ENCODE measurements around the gene GRM3.
"Not testable (repeated sequence)": the region's sequence is repeated elsewhere in the genome, so short reads cannot be mapped to it uniquely, and the experiment has no call there.

The GRM3 gene

DNA sequence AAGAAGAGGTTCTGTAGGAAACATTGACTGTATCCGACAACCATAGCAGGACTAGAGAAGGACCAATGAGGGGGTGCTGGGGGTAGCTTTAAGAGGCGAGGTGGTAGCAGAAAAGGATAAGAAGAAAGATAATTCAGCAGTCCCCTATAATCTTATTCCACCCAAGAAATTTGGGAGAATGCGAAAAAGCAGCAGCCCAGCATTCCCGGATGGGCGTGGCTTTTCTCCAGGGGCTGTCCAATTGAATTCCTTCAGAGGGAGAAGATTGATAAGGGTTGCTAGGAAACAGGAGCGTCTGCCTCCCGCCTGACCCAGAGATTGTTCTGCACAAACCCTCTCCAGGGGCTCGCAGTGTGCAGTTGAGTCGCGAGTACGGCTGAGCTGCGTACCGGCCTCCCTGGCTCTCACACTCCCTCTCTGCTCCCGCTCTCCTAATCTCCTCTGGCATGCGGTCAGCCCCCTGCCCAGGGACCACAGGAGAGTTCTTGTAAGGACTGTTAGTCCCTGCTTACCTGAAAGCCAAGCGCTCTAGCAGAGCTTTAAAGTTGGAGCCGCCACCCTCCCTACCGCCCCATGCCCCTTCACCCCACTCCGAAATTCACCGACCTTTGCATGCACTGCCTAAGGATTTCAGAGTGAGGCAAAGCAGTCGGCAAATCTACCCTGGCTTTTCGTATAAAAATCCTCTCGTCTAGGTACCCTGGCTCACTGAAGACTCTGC lies at the start of gene GRM3:
Gene GRM3, plus strand, starts transcription at position 349 of the 721 bp plus-strand sequence. CDS start 121,237 bp downstream, outside the sequence.
- in situ Hi-C loops (cut with MboI; ENCODE audit: low sequenced_read_pairs), result no loop called here

DNA sequence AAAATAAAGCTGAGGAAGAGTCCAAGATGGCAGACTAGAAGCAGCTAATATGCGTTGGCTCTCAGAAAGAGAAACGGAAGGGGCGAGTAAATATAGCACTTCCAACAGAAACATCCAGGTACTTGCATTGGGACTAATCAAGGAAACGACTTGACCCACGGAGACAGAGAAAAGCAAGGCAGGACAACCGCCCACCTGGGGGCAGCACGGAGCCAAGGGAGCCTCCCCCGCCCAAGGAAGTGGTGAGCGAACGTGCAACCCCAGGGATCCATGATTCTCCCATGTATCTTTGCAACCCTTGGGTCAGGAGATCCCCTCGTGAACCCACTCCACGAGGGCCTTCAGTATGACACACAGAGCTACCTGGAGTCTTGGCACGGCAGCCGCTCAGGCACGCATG lies 45.4 kb upstream of the GRM3 start:
- in situ Hi-C loops (cut with MboI; ENCODE audit: low sequenced_read_pairs), result no loop called here

DNA sequence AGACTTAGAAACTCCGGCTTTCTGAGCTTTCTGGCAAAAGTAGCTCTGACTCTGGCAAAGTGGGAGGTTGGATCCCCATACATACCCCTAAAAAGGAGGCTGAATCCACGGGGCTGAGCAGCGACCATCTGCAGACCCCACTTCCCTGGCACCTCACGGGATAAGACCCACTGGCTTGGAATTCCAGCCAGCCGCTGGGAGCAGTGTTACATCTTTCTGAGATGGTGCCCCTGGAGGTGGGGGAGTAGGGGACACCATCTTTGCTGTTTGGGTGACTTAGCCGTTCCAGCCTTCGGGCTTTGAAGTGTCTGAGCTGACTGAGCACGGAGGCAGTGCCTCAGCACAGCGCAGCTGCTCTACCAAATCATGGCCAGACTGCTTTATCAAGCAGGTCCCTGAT lies 45.0 kb upstream of the GRM3 start:
- in situ Hi-C loops (cut with MboI; ENCODE audit: low sequenced_read_pairs), result no loop called here

DNA sequence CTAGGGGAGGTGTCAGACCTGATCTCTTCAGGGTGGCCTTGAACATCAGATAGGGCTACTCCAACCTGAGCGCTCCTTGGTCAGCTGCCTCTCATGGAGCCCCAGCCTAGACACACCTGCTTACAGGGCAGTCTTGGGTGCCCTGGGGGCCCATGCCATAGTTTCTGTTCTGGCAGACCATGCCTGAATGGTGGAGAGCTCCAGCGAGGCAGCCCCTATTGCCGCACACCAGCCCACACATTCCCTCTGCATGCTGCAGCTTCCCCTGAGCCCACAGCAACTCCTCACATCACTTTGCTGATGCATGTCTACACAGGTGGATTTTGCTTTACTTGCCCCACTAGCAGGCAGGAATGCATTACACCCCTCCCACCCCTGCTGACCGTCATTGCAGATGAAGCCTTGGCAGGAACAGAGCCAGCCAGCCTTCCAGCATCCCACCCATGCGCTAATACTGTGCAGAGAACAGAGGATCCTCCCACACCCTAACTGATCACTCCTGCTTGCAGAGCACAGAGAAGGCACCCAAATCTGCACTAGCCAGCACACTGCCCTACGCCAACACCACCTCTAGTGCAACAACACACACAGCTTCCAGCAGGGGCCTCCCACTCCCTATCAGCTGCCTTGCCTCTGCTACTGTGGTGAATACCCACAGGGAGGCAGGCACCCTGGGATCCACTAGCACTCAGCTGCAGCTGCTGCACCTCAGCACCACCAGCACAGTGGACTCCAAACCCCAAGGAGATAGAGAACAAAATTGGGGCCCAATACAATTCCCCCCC lies 43.0 kb upstream of the GRM3 start:
- in situ Hi-C loops (cut with MboI; ENCODE audit: low sequenced_read_pairs), result no loop called here

DNA sequence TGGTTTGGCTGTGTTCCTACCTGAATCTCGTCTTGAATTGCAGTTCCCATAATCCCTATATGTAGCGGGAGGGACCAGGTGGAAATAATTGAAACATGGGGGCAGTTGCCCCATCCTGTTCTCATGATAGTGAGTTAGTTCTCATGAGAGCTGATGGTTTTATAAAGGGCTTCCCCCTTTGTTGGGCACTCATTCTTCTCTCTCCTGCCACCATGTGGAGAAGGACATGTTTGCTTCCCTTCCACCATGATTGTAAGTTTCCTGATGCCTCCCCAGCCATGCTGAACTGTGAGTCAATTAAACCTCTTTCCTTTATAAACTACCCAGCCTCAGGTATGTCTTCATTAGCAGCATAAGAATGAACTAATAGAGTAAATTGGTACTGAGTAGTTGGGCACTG lies 28.0 kb upstream of the GRM3 start:
- in situ Hi-C loops (cut with MboI; ENCODE audit: low sequenced_read_pairs), result not testable (repeated sequence)

DNA sequence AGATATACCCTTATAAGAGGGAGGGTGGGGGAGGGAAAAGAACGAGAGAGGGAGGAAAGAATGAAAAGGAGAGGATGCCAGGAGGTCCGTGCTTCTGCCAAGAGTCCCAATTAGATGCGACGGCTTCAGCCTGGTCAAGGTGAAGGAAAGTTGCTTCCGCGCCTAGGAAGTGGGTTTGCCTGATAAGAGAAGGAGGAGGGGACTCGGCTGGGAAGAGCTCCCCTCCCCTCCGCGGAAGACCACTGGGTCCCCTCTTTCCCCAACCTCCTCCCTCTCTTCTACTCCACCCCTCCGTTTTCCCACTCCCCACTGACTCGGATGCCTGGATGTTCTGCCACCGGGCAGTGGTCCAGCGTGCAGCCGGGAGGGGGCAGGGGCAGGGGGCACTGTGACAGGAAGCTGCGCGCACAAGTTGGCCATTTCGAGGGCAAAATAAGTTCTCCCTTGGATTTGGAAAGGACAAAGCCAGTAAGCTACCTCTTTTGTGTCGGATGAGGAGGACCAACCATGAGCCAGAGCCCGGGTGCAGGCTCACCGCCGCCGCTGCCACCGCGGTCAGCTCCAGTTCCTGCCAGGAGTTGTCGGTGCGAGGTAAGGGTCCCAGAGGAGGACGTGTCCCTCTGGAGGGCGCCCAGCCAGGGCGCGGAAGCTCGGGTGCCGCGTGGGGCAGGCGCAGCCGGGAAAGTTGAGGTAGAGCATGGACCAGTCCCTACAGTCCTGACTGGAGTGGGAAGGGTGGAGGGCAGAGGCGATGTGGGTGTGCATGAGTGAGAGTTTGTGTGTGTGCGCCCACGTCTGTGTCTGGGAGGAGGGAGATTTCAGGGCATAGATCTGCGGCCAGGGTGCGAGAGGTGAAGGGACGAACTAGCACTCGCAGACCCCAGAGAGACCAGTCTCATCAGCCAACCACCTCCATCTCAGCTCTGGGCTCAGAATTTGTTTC lies 844 bp downstream of the GRM3 start:
- in situ Hi-C loops (cut with MboI; ENCODE audit: low sequenced_read_pairs), result no loop called here

DNA sequence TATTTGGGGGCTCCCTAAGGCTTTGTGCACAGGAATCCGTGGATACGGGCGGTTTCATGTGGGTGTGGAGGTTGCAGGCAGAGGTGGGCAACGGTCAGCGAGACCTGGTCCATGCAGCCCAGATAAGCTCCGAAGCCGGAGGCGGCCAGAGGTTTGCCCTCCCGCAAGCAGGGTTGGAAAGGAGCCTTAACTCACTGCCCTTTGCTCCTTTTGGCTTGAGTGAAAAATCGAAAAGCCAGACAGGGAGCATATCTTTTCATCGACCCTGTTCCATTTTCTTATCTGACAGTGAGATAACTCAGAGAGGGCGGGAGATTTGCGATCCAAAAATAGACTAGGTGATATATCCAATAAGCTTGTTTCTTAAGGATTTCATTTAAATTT lies 1.5 kb downstream of the GRM3 start:
- in situ Hi-C loops (cut with MboI; ENCODE audit: low sequenced_read_pairs), result no loop called here

DNA sequence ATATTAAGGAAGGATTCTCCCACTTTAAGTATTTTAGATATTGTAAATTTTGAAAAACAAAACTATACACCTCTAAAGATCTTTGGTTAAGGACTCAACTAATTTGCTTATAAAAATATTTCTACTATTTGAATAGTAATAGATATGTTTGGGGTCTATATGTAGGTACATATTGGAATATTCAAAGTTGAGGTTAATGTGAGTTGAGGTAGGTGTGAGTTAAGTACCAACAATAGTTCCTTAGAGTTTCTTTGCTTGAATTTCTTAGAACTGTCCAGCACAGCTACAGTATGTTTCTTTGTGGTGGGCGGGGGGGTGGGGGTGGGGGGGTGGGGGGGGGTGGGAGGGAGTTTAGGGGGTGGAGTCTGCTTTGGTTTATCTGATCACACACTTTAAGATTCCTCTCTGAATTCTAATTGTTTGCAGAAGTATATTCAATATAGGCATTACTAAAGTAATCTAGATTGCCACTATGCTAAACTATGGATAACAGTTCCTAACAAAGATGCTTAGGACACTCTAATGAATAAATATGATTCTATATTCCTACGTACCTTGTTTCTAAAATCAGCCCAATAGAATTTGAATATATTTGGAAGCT lies 2.1 kb downstream of the GRM3 start:
- in situ Hi-C loops (cut with MboI; ENCODE audit: low sequenced_read_pairs), result no loop called here

DNA sequence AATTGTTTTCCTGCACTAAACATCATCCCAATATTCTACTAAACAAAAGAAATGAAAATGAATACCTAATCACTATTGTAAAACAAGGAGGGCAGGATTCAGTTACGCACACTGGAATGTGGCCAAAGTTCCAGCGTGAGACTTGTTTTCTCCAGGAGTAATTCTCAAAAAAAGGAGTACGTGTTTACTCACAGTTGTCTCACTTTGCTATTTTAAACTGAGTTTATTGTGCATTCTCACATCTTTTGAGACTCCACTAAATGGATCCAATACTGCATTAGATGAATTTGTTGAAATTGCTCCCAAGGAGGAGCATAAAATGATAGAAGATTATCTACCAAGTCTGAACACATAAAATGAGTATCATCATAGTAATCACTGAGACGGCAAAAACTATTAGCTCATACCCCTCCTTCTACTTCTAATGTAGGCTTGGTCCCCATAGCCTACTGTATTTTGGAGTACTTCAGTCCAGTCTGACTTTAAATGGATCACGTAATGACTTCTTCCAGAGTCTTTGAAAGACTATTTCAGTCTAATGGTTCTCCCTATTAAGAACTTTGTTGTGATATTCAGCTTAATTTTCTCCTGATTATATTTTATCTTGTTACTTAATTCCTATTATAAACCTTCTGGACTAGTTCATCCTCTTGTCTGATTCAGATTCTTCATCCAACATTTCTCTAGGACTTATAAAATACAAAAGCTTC lies 3.8 kb downstream of the GRM3 start:
- in situ Hi-C loops (cut with MboI; ENCODE audit: low sequenced_read_pairs), result no loop called here

DNA sequence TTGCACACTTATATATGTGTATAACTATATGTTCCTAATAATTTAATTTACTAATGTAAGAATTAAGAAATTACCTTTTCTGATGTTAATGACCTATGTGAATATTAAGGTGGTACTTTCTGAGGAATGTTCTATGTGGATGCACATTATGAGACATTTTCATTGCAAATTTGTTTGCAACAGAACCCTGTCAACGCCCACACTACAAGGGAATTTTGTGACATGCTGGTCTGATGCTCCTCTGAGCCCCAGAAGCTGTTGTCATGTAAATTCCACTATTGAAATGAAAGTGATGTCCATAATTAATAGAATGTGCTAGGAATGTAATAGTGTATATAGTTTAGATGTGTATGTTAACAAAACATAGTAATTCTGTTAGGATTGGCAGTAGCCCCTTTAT lies 4.5 kb downstream of the GRM3 start:
- in situ Hi-C loops (cut with MboI; ENCODE audit: low sequenced_read_pairs), result no loop called here

DNA sequence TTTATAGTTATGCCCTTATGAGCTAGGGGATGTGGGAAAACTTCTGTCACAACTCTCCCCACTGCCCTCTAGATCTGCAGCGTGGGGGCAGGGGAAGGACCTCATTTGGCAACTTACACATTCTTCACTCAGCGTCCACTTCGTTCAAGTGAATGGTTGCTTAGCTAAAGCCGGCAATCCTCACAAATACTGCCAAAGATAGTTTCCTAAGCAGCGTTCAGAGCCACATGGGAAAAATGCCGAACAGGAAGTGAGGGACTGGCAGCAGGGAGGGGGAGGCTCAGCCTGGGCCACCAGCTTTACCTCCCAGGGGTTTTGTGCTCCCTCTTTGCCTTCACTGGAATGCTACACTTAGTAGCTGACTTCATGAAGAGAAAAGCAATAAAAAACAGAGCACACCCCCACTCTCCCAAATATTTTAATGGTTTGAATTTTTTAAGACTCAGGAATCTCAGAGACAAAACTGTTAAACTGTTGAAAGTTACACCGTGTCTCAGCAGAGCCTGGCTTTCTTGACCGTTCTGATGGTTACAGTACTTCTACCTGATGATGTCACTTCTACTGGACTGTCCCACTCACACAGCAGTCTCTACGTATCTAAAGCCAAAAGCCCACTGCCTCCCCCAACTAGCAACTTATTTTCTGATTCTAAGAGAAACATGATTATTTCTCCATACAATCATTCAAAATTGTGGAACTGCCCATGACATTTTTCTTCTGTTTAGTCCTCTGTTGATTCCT lies 10.4 kb downstream of the GRM3 start:
- in situ Hi-C loops (cut with MboI; ENCODE audit: low sequenced_read_pairs), result no loop called here

DNA sequence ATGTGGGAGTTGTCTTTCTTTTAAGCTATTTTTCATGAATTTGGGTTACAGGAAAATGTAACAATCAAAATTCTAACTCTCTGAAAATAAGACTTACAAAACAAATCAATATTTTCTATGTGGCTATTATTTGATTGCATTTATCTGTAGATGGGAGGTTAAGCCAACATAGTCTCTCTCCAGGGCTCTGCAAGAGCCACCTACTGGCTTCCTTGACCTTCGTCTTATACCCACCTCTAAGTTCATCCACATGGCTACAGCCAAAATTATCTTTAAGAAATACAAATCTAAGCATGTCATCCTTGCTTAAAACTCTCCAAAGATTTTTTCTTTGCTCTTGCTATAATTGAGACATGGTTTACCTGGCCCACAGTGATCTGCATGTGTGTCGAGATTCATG lies 14.2 kb downstream of the GRM3 start:
- in situ Hi-C loops (cut with MboI; ENCODE audit: low sequenced_read_pairs), result no loop called here

DNA sequence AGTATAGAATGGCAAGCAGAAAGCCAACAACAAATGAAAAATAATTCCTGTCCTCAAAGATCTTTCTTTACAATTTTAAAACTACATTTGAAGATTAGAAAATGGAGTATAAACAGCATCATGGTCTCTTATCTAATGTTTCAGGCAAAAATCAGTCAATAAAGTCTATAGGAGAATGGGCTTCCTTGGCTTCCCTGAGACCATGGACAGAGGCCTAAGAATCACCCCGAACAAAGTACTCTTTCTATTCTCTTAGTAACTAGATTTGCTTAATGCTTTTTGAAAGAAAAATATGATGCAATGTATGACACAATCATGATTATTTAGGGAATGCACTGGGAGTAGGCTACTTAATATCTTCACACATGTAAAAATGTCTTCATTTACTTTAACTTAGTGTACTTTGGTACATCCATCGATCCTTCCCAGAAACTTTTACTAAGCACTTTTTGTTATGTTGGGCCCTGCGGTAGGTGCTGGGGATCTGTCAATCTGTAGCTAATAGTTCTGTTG lies 17.3 kb downstream of the GRM3 start:
- in situ Hi-C loops (cut with MboI; ENCODE audit: low sequenced_read_pairs), result no loop called here

DNA sequence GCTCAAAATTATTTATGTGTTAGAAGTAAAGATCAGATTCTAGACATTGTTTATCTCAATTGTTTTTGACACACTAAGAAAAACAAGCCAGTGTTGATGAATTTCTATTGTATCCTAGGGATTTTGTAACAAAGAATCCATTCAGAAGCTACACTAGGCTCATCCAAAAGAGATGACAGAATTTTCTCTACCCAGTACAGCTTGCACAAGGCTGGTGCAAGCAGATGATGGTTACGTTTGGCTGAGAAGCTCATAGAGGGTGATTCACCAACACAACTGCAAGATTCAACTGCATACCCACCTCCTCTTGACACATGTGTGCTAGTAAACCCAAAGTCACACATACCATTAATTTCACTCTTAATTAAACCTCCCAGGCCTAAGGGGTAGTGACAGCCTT lies 20.8 kb downstream of the GRM3 start:
- in situ Hi-C loops (cut with MboI; ENCODE audit: low sequenced_read_pairs), result no loop called here

DNA sequence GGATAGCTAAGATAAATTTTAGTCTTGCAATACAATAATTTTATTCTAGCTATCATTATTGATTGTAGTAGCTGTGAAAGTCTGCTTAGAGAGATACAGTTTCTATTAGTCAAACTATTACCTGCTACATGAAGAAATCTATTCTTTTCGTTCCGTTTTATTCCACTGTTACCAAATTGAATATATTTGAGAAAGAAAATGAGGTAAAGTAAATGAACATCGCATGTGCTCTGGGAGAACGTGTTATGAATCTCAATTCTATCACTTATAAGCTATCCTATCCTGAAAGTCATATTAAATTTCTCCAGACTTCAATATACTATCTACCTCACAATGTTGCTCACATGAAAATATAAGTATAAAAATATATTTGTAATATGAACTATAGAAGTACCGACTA lies 21.3 kb downstream of the GRM3 start:
- in situ Hi-C loops (cut with MboI; ENCODE audit: low sequenced_read_pairs), result no loop called here

DNA sequence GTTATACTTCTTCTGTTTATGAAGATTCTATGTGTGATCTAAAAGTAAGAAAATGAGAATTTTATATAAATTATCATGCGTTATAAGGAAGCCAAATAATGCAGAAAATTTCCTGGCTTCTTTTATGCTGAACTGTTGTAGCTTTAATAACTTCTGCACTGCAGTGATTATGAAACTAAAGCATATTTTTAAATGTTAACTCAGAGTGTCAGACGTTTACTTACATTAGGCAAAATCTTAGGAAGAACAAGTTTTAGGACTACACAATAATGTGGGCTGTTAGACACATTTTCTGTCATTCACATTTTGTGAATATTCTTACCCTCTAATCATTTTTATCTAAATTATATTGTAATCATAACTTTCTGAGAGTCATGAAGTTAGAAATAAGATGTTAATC lies 22.0 kb downstream of the GRM3 start:
- in situ Hi-C loops (cut with MboI; ENCODE audit: low sequenced_read_pairs), result no loop called here

DNA sequence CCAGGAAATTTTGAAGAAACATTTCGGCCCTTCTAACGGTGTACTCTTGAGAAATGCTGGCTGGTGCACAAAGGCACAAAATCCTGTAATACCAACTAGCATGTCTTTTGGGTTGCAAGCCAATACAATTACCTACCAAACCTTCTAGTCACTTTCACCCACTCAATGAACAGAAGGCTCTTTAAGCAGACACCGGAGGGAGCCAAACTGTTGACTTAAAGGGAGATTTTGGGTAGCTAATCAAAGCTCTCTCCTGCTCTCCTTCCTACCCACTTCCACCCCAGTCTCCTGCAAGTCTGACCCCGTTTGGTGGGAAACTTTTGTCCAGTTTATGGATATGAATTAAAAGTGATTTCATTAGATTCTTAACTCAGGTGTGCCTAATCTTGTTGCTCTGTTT lies 24.0 kb downstream of the GRM3 start:
- in situ Hi-C loops (cut with MboI; ENCODE audit: low sequenced_read_pairs), result no loop called here

DNA sequence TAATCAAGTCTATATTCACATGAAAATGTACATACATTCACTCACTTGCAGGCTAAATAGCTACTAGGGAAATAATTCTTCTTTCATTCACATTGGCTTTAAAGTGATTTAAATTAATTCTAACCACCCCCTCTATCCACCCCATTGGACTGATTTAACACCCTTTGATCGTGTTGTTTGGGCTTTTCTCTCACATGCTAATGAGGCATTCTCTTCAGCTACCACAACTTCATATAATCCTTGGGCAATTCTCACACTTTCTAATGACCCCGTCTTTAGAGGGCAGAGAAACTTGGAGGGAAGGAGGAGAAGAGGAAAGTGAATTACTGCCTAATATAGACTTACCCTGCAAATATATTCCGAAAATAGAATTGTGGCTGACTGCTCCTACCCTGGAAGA lies 24.6 kb downstream of the GRM3 start:
- in situ Hi-C loops (cut with MboI; ENCODE audit: low sequenced_read_pairs), result no loop called here

DNA sequence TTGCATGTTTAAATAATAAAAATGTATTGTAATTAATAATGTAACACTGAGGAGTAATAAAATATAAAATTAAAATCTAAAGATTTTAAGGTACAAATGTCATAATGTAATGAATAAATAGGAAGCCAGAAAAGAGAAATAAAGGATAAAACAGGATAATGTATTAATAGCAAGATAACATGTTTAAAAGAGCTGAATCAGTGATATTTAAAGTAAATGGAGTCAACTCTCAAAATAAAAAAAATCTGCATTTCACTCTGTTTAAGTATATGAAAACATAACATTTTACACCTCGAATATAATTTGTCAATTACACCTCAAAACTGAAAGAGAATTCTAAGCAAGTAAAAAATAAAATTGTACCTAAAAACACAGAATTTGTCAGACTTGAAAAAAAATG lies 44.1 kb downstream of the GRM3 start:
- in situ Hi-C loops (cut with MboI; ENCODE audit: low sequenced_read_pairs), result no loop called here

DNA sequence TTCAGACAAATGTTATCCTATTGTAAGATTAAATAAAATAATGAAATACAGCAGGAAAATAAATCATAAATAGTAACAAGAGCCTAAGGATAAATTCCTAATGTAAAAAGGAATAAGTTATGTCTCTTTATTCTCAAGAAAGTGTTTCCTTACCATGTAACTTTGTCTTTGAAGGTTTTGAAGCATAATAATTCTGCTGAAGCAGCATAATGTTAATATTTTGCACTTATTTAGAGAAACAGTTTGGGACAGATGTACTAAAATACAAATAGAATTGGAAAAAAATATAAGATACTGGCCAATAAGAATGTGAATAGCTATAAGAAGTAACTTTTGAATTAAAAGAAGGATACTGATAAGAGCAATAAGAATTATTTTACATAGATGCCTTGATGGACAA lies 45.7 kb downstream of the GRM3 start:
- in situ Hi-C loops (cut with MboI; ENCODE audit: low sequenced_read_pairs), result no loop called here

Data from HL-60/S4 treated with phorbol 12-myristate 13-acetate at 8.2 ng/mL for 4 days and 3 days (cell line).